Trophoblast cell (in vitro differentiated cells and primary cell): ENCODE results near the gene CEP89.
A peak's percentile ranks its signal among the peaks of the same experiment; 100 is the strongest.
"Not testable (repeated sequence)": the region's sequence is repeated elsewhere in the genome, so short reads cannot be mapped to it uniquely, and the experiment has no call there.

Experiments
- DNase-seq, 2 donors: peaks; one replicate each; pipeline ENCODE4 v3.0.0-alpha.2; 2016
- H2AFZ ChIP-seq: 2 replicates; pipeline ENCODE4 v1.6.1; 2013; ENCODE audit warnings: low read length, moderate library complexity, mild to moderate bottlenecking; ENCODE audit not compliant: insufficient read depth, poor library complexity
- H2AK5ac ChIP-seq: 2 replicates; pipeline ENCODE4 v1.6.1; 2013; ENCODE audit warnings: mild to moderate bottlenecking, low read length
- H2BK120ac ChIP-seq: 2 replicates; pipeline ENCODE4 v1.6.1; 2013; ENCODE audit warnings: low read length, mild to moderate bottlenecking, moderate library complexity; ENCODE audit not compliant: insufficient read depth, poor library complexity
- H2BK12ac ChIP-seq: 2 replicates; pipeline ENCODE4 v1.6.1; 2013; ENCODE audit warnings: mild to moderate bottlenecking, low read length, moderate library complexity
- H2BK5ac ChIP-seq: 2 replicates; pipeline ENCODE4 v1.6.1; 2013; ENCODE audit warnings: low read length, low read depth, moderate library complexity, mild to moderate bottlenecking; ENCODE audit not compliant: poor library complexity
- H3K14ac ChIP-seq: 2 replicates; pipeline ENCODE4 v1.6.1; 2013; ENCODE audit warnings: mild to moderate bottlenecking, low read length
- H3K18ac ChIP-seq: 2 replicates; pipeline ENCODE4 v1.6.1; 2013; ENCODE audit warnings: mild to moderate bottlenecking, low read length
- H3K23ac ChIP-seq: 2 replicates; pipeline ENCODE4 v1.6.1; 2013; ENCODE audit warnings: low read length
- H3K27ac ChIP-seq: 2 replicates; pipeline ENCODE4 v1.5.1; 2013; ENCODE audit warnings: low read depth, mild to moderate bottlenecking, inconsistent platforms, low read length, moderate library complexity
- H3K27me3 ChIP-seq: 2 replicates; pipeline ENCODE4 v1.6.1; 2013; ENCODE audit warnings: inconsistent platforms, mild to moderate bottlenecking, low read length, moderate library complexity; ENCODE audit not compliant: insufficient read depth
- H3K36me3 ChIP-seq, 2 experiments: 1 replicate in 1 of 2; 2 replicates in 1 of 2; pipeline ENCODE4 v1.6.1; 2013; ENCODE audit warnings: low read length in 2 of 2, mild to moderate bottlenecking in 2 of 2, moderate library complexity in 1 of 2; ENCODE audit not compliant: insufficient read depth in 2 of 2, control insufficient read depth in 1 of 2
- H3K4ac ChIP-seq: 2 replicates; pipeline ENCODE4 v1.6.1; 2013; ENCODE audit warnings: low read depth, mild to moderate bottlenecking, low read length, moderate library complexity
- H3K4me1 ChIP-seq, 2 experiments: 1 replicate in 1 of 2; 2 replicates in 1 of 2; pipeline ENCODE4 v1.6.1; 2013; ENCODE audit warnings: low read length in 2 of 2, mild to moderate bottlenecking in 2 of 2, moderate library complexity in 1 of 2; ENCODE audit not compliant: insufficient read depth in 2 of 2, control insufficient read depth in 1 of 2
- H3K4me2 ChIP-seq: 2 replicates; pipeline ENCODE4 v1.6.1; 2013; ENCODE audit warnings: inconsistent platforms, mild to moderate bottlenecking, low read length, moderate library complexity
- H3K4me3 ChIP-seq: 2 replicates; pipeline ENCODE4 v1.5.1; 2013; ENCODE audit warnings: mild to moderate bottlenecking, low read depth, low read length, inconsistent platforms
- H3K79me1 ChIP-seq: one replicate; pipeline ENCODE4 v1.6.1; 2013; ENCODE audit warnings: low read length
- H3K79me2 ChIP-seq: 2 replicates; pipeline ENCODE4 v1.6.1; 2013; ENCODE audit warnings: low read length, mild to moderate bottlenecking; ENCODE audit not compliant: control insufficient read depth, insufficient read depth, poor library complexity
- H3K9ac ChIP-seq: 2 replicates; pipeline ENCODE4 v1.6.1; 2013; ENCODE audit warnings: mild to moderate bottlenecking, low read length
- H3K9me3 ChIP-seq: 2 replicates; pipeline ENCODE4 v1.6.1; 2013; ENCODE audit warnings: low read depth, mild to moderate bottlenecking, control low read depth, inconsistent platforms, low read length; ENCODE audit not compliant: insufficient read depth
- H4K12ac ChIP-seq: 2 replicates; pipeline ENCODE4 v1.6.1; 2013; ENCODE audit warnings: low read depth, mild to moderate bottlenecking, low read length, moderate library complexity
- H4K8ac ChIP-seq: 2 replicates; pipeline ENCODE4 v1.6.1; 2013; ENCODE audit warnings: low read depth, mild to moderate bottlenecking, low read length, moderate library complexity
- H4K91ac ChIP-seq: one replicate; pipeline ENCODE4 v1.6.1; 2013; ENCODE audit warnings: low read depth, mild to moderate bottlenecking, low read length, moderate library complexity
- WGBS: extraction: QIAGEN DNeasy Blood & Tissue Kit; methylation state at CpG from one replicate; pipeline ENCODE4 v1.1.7; 2013; ENCODE audit warnings: missing lambda C conversion rate; ENCODE audit not compliant: insufficient read length, insufficient coverage; ENCODE audit errors: extremely low coverage; 5-methylcytosine and 5-hydroxymethylcytosine counted together

CEP89 gene

GRCh38 chr19:32977813-32978212 lies 6.1 kb upstream of the CEP89 start:
- not testable (repeated sequence) for H3K14ac ChIP-seq, H3K27me3 ChIP-seq, DNase-seq, H4K12ac ChIP-seq, H2AK5ac ChIP-seq, H3K4me2 ChIP-seq, H3K9me3 ChIP-seq, H4K91ac ChIP-seq, H3K79me1 ChIP-seq, H2BK120ac ChIP-seq, H3K4ac ChIP-seq, H4K8ac ChIP-seq, H3K36me3 ChIP-seq, H3K23ac ChIP-seq, H3K79me2 ChIP-seq, H3K18ac ChIP-seq, H3K27ac ChIP-seq, H3K4me3 ChIP-seq, H3K4me1 ChIP-seq, H3K9ac ChIP-seq, H2BK5ac ChIP-seq, H2AFZ ChIP-seq, H2BK12ac ChIP-seq
- no CpG with 5 or more reads among the region's 4 CpGs for WGBS

GRCh38 chr19:32977280-32977679 lies 5.5 kb upstream of the CEP89 start:
- Histone ChIP-seq H2BK12ac (no peak overlapping the region), H3K9ac (peak overlapping the region; percentile 21), H3K79me1 (peaks cover 1% of the 10 kb centered on the region), H3K36me3 (peaks cover 4 to 5% of the 10 kb centered on the region in 2 experiments), H4K91ac (no peak overlapping the region), H3K4me1 (no peaks in the 10 kb centered on the region), H4K8ac (no peak overlapping the region), H2BK120ac (no peak overlapping the region), H3K4me3 (no peak overlapping the region), H2BK5ac (no peak overlapping the region), H2AK5ac (no peak overlapping the region), H3K27me3 (no peaks in the 10 kb centered on the region), H3K9me3 (no peaks in the 10 kb centered on the region), H3K18ac (no peak overlapping the region), H3K14ac (no peak overlapping the region), H2AFZ (no peak overlapping the region), H3K4me2 (no peak overlapping the region), H3K23ac (no peak overlapping the region), H4K12ac (no peak overlapping the region), H3K4ac (no peak overlapping the region), H3K79me2 (no peaks in the 10 kb centered on the region), H3K27ac (no peak overlapping the region)
- no CpG with 5 or more reads among the region's 7 CpGs for WGBS
- no peak for DNase-seq

GRCh38 chr19:32976223-32976805 lies 4.6 kb upstream of the CEP89 start:
- no peak overlapping the region for H2AFZ ChIP-seq
- no peak overlapping the region for H4K91ac ChIP-seq
- H3K4me1 ChIP-seq: no peaks in the 10 kb centered on the region
- no peak overlapping the region for H3K9ac ChIP-seq
- no CpG with 5 or more reads among the region's 14 CpGs for WGBS
- H3K4me3 ChIP-seq: no peak overlapping the region
- no peak overlapping the region for H3K18ac ChIP-seq
- H2BK120ac ChIP-seq: no peak overlapping the region
- H2BK5ac ChIP-seq: no peak overlapping the region
- H3K79me2 ChIP-seq: peaks cover under 1% of the 10 kb centered on the region
- H3K9me3 ChIP-seq: no peaks in the 10 kb centered on the region
- H3K79me1 ChIP-seq: peaks cover 3% of the 10 kb centered on the region
- no peak overlapping the region for H3K27ac ChIP-seq
- no peaks in the 10 kb centered on the region for H3K27me3 ChIP-seq
- peaks cover 4 to 5% of the 10 kb centered on the region in 2 experiments for H3K36me3 ChIP-seq
- no peak overlapping the region for H2AK5ac ChIP-seq
- H2BK12ac ChIP-seq: no peak overlapping the region
- no peak overlapping the region for H3K4me2 ChIP-seq
- DNase-seq: peak; percentile 77 to 93
- no peak overlapping the region for H3K14ac ChIP-seq
- H3K23ac ChIP-seq: no peak overlapping the region
- H4K12ac ChIP-seq: no peak overlapping the region
- H4K8ac ChIP-seq: no peak overlapping the region
- no peak overlapping the region for H3K4ac ChIP-seq

GRCh38 chr19:32971012-32971595 lies 654 bp downstream of the CEP89 start:
- Histone ChIP-seq H3K4me1 (peaks cover 3 to 4% of the 10 kb centered on the region in 2 experiments), H2AK5ac (peak overlapping the region; percentile 59), H4K8ac (peak overlapping the region; percentile 48), H3K27ac (no peak overlapping the region), H3K9me3 (no peaks in the 10 kb centered on the region), H4K12ac (peak overlapping the region; percentile 33), H2BK5ac (no peak overlapping the region), H3K79me1 (peaks cover 3% of the 10 kb centered on the region), H3K14ac (peak overlapping the region; percentile 1), H2AFZ (peak overlapping the region; percentile 4), H3K23ac (no peak overlapping the region), H3K9ac (peak overlapping the region; percentile 51), H2BK120ac (no peak overlapping the region), H3K18ac (peak overlapping the region; percentile 14), H3K27me3 (no peaks in the 10 kb centered on the region), H3K4ac (peak overlapping the region; percentile 84), H4K91ac (peak overlapping the region; percentile 20), H3K79me2 (peaks cover 4% of the 10 kb centered on the region), H2BK12ac (no peak overlapping the region), H3K4me3 (peak overlapping the region; percentile 85), H3K4me2 (peak overlapping the region; percentile 82), H3K36me3 (peaks cover 5 to 13% of the 10 kb centered on the region in 2 experiments)
- WGBS: no CpG with 5 or more reads among the region's 21 CpGs
- DNase-seq: no peak
